Spinal cord (tissue), 10 donors: Measurements from ENCODE around the gene MARK3. TPM values are rescaled to one million over a fixed set of nuclear protein-coding genes. Genes with fewer than 3 reads are reported as not detected.
A peak's percentile ranks its signal among the peaks of the same experiment; 100 is the strongest.

Source experiments
- DNase-seq, 6 donors: peaks; one replicate each; pipeline versions ENCODE4 v3.0.0 to v3.0.0-alpha.2; 2013 to 2015; ENCODE audit warnings: low spot score in 6 of 6, low read depth in 4 of 6
- H3K27ac ChIP-seq: one replicate; pipeline ENCODE4 v1.5.1; 2013; ENCODE audit warnings: low read depth, low read length, control low read depth
- H3K27me3 ChIP-seq: one replicate; pipeline ENCODE4 v1.6.1; 2013; ENCODE audit warnings: low read length; ENCODE audit not compliant: control insufficient read depth, insufficient read depth
- H3K36me3 ChIP-seq: one replicate; pipeline ENCODE4 v1.6.1; 2013; ENCODE audit warnings: low read length; ENCODE audit not compliant: control insufficient read depth, insufficient read depth
- H3K4me1 ChIP-seq: one replicate; pipeline ENCODE4 v1.6.1; 2013; ENCODE audit warnings: low read length; ENCODE audit not compliant: control insufficient read depth, insufficient read depth
- H3K4me3 ChIP-seq: one replicate; pipeline ENCODE4 v1.5.1; 2013; ENCODE audit warnings: low read depth, low read length, control low read depth
- H3K9me3 ChIP-seq: one replicate; pipeline ENCODE4 v1.6.1; 2013; ENCODE audit warnings: low read length; ENCODE audit not compliant: control insufficient read depth, insufficient read depth
- WGBS: methylation state at CpG from one replicate; pipeline ENCODE4 v1.1.5; 2013; ENCODE audit warnings: missing lambda C conversion rate; ENCODE audit not compliant: insufficient coverage; 5-methylcytosine and 5-hydroxymethylcytosine counted together
- polyA plus RNA-seq, 2 donors: library from polyadenylated mRNA; unstranded; fragments of 120-200 nt; gene quantifications; one replicate each; pipeline ENCODE4 v1.2.1, GENCODE V29; 2013; ENCODE audit not compliant: insufficient read length in 2 of 2
- total RNA-seq, 2 donors: library from RNA; depleted of rRNA in 1 of 2; stranded (reverse); fragments of 120-200 nt in 1 of 2; fragments of >200 nt in 1 of 2; gene quantifications; one replicate each; pipeline versions ENCODE4 v1.2.3 to v1.2.4, GENCODE V29; 2013 to 2014
- donor health status: healthy.

MARK3 gene
- total and polyA plus RNA-seq, 4 donors = 102 to 155 (median 124) TPM

DNA sequence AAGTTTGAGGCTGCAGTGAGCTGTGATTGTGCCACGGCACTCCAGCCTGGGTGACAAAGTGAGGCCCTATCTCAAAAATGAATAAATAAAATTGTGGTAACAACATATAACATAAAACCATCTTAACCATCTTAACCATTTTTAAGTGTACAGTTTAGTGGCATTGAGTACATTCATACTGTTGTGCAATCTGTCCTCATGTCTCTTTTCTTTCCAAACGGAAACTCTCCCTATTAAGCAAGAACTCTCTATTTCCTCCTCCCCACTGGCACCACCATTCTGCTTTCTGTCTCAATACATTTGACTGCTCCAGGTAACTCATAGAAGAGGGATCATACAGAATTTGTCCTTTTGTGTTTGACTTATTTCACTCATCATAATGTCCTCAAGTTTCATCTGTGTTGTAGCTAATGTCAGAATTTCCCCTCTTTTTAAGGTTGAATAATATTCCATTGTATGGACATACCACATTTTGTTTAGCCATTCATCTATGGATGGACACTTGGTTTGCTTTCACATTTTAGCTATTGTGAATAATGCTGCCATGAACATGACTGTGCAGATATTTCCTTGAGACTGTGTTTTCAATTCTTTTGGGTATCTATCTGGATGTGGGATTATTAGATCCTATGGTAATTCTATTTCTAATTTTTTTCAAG, 4.4 kb upstream of the MARK3 start:
- no peak for DNase-seq
- no CpG with 5 or more reads among the region's 2 CpGs for WGBS
- Histone ChIP-seq H3K27me3 (no peaks in the 10 kb centered on the region), H3K36me3 (no peaks in the 10 kb centered on the region), H3K4me3 (no peak overlapping the region), H3K4me1 (peaks cover 10% of the 10 kb centered on the region), H3K9me3 (no peaks in the 10 kb centered on the region), H3K27ac (no peak overlapping the region)

- Histone ChIP-seq H3K4me1 (peaks cover 12% of the 10 kb centered on the region), H3K27ac (no peak overlapping the region), H3K36me3 (no peaks in the 10 kb centered on the region), H3K27me3 (no peaks in the 10 kb centered on the region), H3K9me3 (no peaks in the 10 kb centered on the region), H3K4me3 (no peak overlapping the region)
- 77% methylated on average over 2 of the region's 4 CpGs for WGBS
- DNase-seq = no peak
Measured at GRCh38 chr14:103382376-103382775, 2.8 kb upstream of the MARK3 start.

GRCh38 chr14:103384450-103385151, 614 bp upstream of the MARK3 start:
- no peaks in the 10 kb centered on the region for H3K27me3 ChIP-seq
- H3K4me3 ChIP-seq = peak overlapping the region; percentile 76
- no peaks in the 10 kb centered on the region for H3K9me3 ChIP-seq
- no peaks in the 10 kb centered on the region for H3K36me3 ChIP-seq
- H3K27ac ChIP-seq = peak overlapping the region; percentile 99
- 9% methylated on average over 31 of the region's 31 CpGs for WGBS
- no peak for DNase-seq
- H3K4me1 ChIP-seq = peaks cover 20% of the 10 kb centered on the region

GRCh38 chr14:103385929-103386712, 906 bp downstream of the MARK3 start:
- Histone ChIP-seq H3K36me3 (no peaks in the 10 kb centered on the region), H3K4me1 (peaks cover 24% of the 10 kb centered on the region), H3K9me3 (no peaks in the 10 kb centered on the region), H3K27ac (peak overlapping the region; percentile 99), H3K27me3 (no peaks in the 10 kb centered on the region), H3K4me3 (peak overlapping the region; percentile 76)
- WGBS = under 1% methylated on average over 37 of the region's 44 CpGs
- DNase-seq = peak in 3 of 6 donors; percentile 5 to 54 (median 48)

DNA sequence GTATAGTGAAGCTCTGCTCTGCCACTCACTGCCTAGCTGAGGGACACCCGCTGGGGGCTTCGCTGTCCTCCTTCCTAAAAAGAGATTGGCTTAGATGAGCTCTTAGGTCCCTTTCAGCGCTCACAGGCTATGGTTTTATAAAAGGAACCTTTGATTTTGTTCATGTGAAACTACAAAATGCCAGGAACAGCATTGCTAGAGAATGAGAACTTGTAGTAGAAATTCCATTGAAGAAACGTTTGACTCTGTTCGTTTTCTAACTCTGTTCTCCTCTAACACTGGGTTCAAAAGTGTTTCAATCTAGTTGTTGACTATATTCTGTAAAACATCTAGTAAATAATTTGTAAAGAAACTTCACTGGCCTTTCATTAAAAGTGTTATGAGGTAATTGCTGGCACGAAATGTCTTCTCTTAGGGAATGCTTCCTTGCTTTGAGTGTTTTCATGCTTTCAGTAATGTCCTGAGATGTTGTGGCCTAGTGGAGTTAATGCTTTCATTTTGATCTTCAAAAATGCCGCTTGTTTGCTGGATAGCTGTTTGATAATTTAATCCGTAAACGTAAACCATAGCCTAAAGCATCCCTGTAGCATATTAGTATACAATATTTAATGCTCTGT, 1.6 kb downstream of the MARK3 start:
- H3K27ac ChIP-seq = peak overlapping the region; percentile 99
- no peaks in the 10 kb centered on the region for H3K27me3 ChIP-seq
- H3K4me3 ChIP-seq = peak overlapping the region; percentile 76
- no peaks in the 10 kb centered on the region for H3K36me3 ChIP-seq
- peaks cover 24% of the 10 kb centered on the region for H3K4me1 ChIP-seq
- 0% methylated on average over 1 of the region's 9 CpGs for WGBS
- H3K9me3 ChIP-seq = no peaks in the 10 kb centered on the region
- DNase-seq = peak in 3 of 6 donors; percentile 9 to 60 (median 15)

GRCh38 chr14:103388664-103389063, 3.4 kb downstream of the MARK3 start:
- no peaks in the 10 kb centered on the region for H3K27me3 ChIP-seq
- no peaks in the 10 kb centered on the region for H3K36me3 ChIP-seq
- H3K4me3 ChIP-seq = no peak overlapping the region
- no peak overlapping the region for H3K27ac ChIP-seq
- H3K9me3 ChIP-seq = no peaks in the 10 kb centered on the region
- peaks cover 31% of the 10 kb centered on the region for H3K4me1 ChIP-seq
- WGBS = no CpG with 5 or more reads among the region's 1 CpG
- DNase-seq = no peak

DNA sequence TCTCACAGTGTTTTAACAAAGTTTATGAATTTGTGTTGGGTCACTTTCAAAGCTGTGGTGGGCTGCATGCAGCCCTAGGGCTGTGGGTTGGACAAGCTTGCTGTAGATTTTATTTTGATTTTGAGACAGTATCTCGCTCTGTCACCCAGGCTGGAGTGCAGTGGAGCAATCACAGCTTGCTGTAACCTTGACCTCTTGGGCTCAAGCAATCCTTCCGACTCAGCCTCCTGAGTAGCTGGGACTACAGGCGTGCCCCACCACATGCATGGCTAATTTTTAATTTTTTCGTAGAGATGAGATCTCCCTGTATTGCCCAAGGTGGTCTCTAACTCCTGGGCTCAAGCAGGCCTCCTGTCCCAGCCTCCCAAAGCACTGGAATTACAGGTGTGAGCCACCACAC, 5.4 kb downstream of the MARK3 start:
- Histone ChIP-seq H3K4me1 (peaks cover 27% of the 10 kb centered on the region), H3K27me3 (no peaks in the 10 kb centered on the region), H3K27ac (no peak overlapping the region), H3K9me3 (no peaks in the 10 kb centered on the region), H3K4me3 (no peak overlapping the region), H3K36me3 (no peaks in the 10 kb centered on the region)
- no peak for DNase-seq
- 87% methylated on average over 3 of the region's 4 CpGs for WGBS

GRCh38 chr14:103391048-103391447, 5.8 kb downstream of the MARK3 start:
- H3K27me3 ChIP-seq = no peaks in the 10 kb centered on the region
- H3K4me1 ChIP-seq = peaks cover 27% of the 10 kb centered on the region
- no peaks in the 10 kb centered on the region for H3K9me3 ChIP-seq
- no peaks in the 10 kb centered on the region for H3K36me3 ChIP-seq
- no peak overlapping the region for H3K4me3 ChIP-seq
- H3K27ac ChIP-seq = no peak overlapping the region
- peak in 3 of 6 donors; percentile 14 to 51 (median 51) for DNase-seq
- WGBS = 17% methylated on average over 2 of the region's 4 CpGs

DNA sequence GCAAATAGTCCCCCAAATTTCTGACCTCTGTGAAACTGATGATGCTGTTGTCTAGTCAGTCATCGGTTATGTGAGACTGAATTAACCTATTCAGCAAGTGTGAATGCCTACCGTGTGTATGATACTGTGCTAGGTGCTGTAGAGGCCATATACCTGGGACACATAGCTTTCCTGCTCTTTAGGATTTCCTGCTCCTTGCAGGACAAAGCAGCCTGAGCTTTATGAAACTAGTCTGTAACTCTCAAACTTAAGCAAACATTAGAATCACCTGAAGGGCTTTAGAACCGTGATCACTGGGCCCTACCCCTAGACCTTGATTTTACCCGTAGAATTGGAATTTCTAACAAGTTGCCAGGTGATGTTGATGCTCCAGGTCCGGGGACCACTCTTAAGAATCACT, 6.9 kb downstream of the MARK3 start:
- H3K27ac ChIP-seq = no peak overlapping the region
- H3K9me3 ChIP-seq = no peaks in the 10 kb centered on the region
- H3K36me3 ChIP-seq = no peaks in the 10 kb centered on the region
- DNase-seq = no peak
- no peaks in the 10 kb centered on the region for H3K27me3 ChIP-seq
- H3K4me1 ChIP-seq = peaks cover 27% of the 10 kb centered on the region
- WGBS = 94% methylated on average over 2 of the region's 5 CpGs
- H3K4me3 ChIP-seq = no peak overlapping the region
